ENCODE results near the gene RASGEF1C.

The RASGEF1C gene

GRCh38 chr5:180070756-180071530, 138.1 kb downstream of the RASGEF1C start:
- Histone ChIP-seq H3K9ac (ENCODE audit: low read length) (no peak overlapping the region), H2AFZ (ENCODE audit: low read depth, low read length) (no peak overlapping the region)
- TF ChIP-seq EZH2phosphoT487 (IDR thresholded peaks at IDR 0.05; ENCODE audit: low read depth) (no peak), CTCF (IDR thresholded peaks at IDR 0.05; ENCODE audit: low read depth, low read length) (no peak)

DNA sequence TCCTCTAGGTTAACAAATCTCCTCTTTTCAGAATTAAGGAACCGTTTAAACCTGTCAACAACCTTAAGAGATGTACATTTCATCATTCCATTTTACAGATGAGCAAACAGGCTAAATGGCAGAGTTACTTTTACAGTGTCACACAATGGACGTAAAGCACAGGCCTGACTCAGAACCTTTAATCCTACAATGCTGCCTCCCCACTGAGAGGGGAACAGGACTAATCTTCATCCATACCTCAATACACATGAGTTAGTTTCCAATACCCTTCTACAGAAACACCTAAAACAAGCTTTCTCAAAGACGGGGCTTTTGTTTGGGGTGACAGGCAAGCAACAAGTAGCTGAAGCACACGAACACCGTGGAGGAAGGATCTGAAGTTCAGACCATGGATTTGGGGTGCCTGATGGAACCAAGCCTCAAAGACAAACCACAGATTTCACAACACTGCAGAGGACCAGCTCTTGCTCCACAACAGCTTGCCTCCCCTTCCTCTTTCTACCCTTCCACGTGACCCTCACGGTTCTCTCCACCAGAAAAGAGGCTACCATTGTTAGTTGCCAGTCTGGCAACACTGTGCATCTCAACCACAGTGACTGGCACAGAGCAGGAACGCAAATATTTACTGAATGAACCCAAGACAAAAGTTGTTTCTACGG, 139.3 kb downstream of the RASGEF1C start:
- peaks cover 11% of the 10 kb centered on the region; the same call in 1 of the 2 replicates for H3K27me3 ChIP-seq (ENCODE audit: low read depth, low read length)
- no peak overlapping the region for H3K4me3 ChIP-seq (ENCODE audit: low read length)
- no peaks in the 10 kb centered on the region for H3K9me3 ChIP-seq (ENCODE audit: insufficient read depth, low read length)
- H2AFZ ChIP-seq (ENCODE audit: low read depth, low read length): no peak overlapping the region
- no peak overlapping the region for H3K27ac ChIP-seq (ENCODE audit: low read length)
- no peak overlapping the region for H3K9ac ChIP-seq (ENCODE audit: low read length)
- TF ChIP-seq CTCF (IDR thresholded peaks at IDR 0.05; ENCODE audit: low read depth, low read length) (no peak), EZH2phosphoT487 (IDR thresholded peaks at IDR 0.05; ENCODE audit: low read depth) (no peak)
- no peaks in the 10 kb centered on the region for H3K79me2 ChIP-seq (ENCODE audit: low read length)
- no peaks in the 10 kb centered on the region for H3K4me1 ChIP-seq (ENCODE audit: low read length)
- no peaks in the 10 kb centered on the region for H4K20me1 ChIP-seq (ENCODE audit: insufficient read depth, low read length)
- H3K36me3 ChIP-seq (replicated peaks; ENCODE audit: low read depth, low read length): no peaks in the 10 kb centered on the region
- no peak overlapping the region for H3K4me2 ChIP-seq (ENCODE audit: low read length)

More at GRCh38 chr5:180070756-180071530, 138.1 kb downstream of the RASGEF1C start:
- no peaks in the 10 kb centered on the region for H3K9me3 ChIP-seq (ENCODE audit: insufficient read depth, low read length)
- no peak overlapping the region for H3K4me2 ChIP-seq (ENCODE audit: low read length)
- H4K20me1 ChIP-seq (ENCODE audit: insufficient read depth, low read length): no peaks in the 10 kb centered on the region
- H3K36me3 ChIP-seq (replicated peaks; ENCODE audit: low read depth, low read length): no peaks in the 10 kb centered on the region
- no peak overlapping the region for H3K27ac ChIP-seq (ENCODE audit: low read length)
- peaks cover 11% of the 10 kb centered on the region; the same call in 1 of the 2 replicates for H3K27me3 ChIP-seq (ENCODE audit: low read depth, low read length)
- H3K79me2 ChIP-seq (ENCODE audit: low read length): no peaks in the 10 kb centered on the region
- no peaks in the 10 kb centered on the region for H3K4me1 ChIP-seq (ENCODE audit: low read length)
- no peak overlapping the region for H3K4me3 ChIP-seq (ENCODE audit: low read length)

DNA sequence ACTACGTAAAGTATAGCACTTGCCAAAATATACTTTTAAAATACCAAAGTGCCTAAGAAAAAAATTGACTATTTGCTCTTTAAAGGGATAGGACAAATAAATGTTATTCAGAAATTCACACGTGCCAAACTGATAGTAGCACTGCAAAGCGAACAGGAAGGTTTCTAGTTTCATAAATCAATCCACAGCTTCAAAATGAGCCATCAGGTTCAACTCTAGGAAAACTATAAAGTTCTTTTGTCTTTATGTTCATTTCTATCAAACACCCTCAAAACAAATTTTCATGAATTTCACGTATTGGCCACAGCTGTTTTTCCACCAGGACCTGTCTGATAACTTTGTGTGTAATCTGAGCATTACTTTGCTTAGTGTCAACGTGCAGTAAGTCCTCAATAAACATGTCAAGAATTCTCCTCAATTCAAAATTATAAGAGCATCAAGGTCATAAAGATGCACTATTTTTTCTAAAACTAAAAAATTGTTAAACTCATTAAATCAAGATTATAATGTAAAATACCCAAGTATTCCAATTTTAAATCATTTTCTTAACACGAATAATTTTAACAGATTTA, 140.4 kb downstream of the RASGEF1C start:
- Histone ChIP-seq H4K20me1 (ENCODE audit: insufficient read depth, low read length) (no peaks in the 10 kb centered on the region), H3K27me3 (ENCODE audit: low read depth, low read length) (peaks cover 15% of the 10 kb centered on the region), H3K27ac (ENCODE audit: low read length) (no peak overlapping the region), H3K4me3 (ENCODE audit: low read length) (no peak overlapping the region), H3K79me2 (ENCODE audit: low read length) (no peaks in the 10 kb centered on the region), H2AFZ (ENCODE audit: low read depth, low read length) (no peak overlapping the region), H3K4me2 (ENCODE audit: low read length) (no peak overlapping the region), H3K9ac (ENCODE audit: low read length) (no peak overlapping the region), H3K4me1 (ENCODE audit: low read length) (no peaks in the 10 kb centered on the region), H3K9me3 (ENCODE audit: insufficient read depth, low read length) (no peaks in the 10 kb centered on the region), H3K36me3 (replicated peaks; ENCODE audit: low read depth, low read length) (no peaks in the 10 kb centered on the region)
- TF ChIP-seq CTCF (IDR thresholded peaks at IDR 0.05; ENCODE audit: low read depth, low read length): no peak
- no peak for TF ChIP-seq EZH2phosphoT487 (IDR thresholded peaks at IDR 0.05; ENCODE audit: low read depth)

- no peaks in the 10 kb centered on the region for H3K79me2 ChIP-seq (ENCODE audit: low read length)
- H3K4me1 ChIP-seq (ENCODE audit: low read length): no peaks in the 10 kb centered on the region
- H3K27ac ChIP-seq (ENCODE audit: low read length): no peak overlapping the region
- TF ChIP-seq CTCF (IDR thresholded peaks at IDR 0.05; ENCODE audit: low read depth, low read length): no peak
- TF ChIP-seq EZH2phosphoT487 (IDR thresholded peaks at IDR 0.05; ENCODE audit: low read depth): no peak
- no peak overlapping the region for H3K4me3 ChIP-seq (ENCODE audit: low read length)
- H2AFZ ChIP-seq (ENCODE audit: low read depth, low read length): no peak overlapping the region
- no peaks in the 10 kb centered on the region for H3K36me3 ChIP-seq (replicated peaks; ENCODE audit: low read depth, low read length)
- no peaks in the 10 kb centered on the region for H3K9me3 ChIP-seq (ENCODE audit: insufficient read depth, low read length)
- no peak overlapping the region for H3K4me2 ChIP-seq (ENCODE audit: low read length)
- no peak overlapping the region for H3K9ac ChIP-seq (ENCODE audit: low read length)
- no peaks in the 10 kb centered on the region for H4K20me1 ChIP-seq (ENCODE audit: insufficient read depth, low read length)
- peaks cover 20% of the 10 kb centered on the region for H3K27me3 ChIP-seq (ENCODE audit: low read depth, low read length)
Observed at GRCh38 chr5:180067986-180068385, 141.0 kb downstream of the RASGEF1C start.
